Measurements from ENCODE around the gene RPS14.

RPS14 gene

DNA sequence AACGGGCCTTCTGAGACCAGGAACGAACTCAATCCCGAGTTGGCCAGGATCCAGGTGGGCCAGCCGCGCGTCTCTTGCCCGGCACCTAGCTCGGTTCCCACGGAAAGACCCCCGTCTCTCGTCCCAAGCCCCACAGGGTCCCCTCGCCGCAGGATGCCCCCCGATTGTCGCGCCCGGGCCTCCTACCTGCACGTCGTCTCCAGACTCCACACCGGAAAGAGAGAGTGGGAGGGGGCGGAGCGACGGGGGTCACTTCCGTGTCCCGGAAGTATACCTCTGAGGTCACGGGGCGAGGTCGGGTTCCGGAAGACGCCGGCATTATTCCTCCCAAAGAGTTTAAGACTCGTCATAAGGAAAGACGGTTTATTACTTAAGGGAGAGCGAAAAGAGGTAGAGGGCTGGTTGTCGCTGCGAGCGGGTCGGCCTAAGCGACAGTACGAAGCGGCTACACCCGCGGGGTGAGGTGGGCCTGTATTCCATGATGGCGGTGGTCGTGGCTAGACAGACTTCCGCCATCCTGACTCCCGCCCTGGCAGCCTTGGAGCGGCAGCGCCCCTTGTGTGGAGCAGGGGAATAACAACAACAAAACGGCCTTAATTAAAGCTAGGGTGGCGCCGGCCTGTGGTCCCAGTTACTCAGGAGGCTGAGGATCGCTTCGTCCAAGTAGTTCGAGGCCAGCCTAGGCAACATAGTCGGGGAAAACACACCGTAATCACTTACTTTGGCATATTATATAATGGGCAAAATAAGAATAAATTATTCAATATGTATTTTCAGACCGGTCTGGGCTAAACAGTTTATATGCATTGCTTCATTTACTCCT lies at the start of gene RPS14:
Gene RPS14 (minus strand): TSS at position 223 of the 823 bp plus-strand sequence. CDS start 2,006 bp downstream, outside the sequence.
- peak; percentile 92 to 93 for DNase-seq

DNA sequence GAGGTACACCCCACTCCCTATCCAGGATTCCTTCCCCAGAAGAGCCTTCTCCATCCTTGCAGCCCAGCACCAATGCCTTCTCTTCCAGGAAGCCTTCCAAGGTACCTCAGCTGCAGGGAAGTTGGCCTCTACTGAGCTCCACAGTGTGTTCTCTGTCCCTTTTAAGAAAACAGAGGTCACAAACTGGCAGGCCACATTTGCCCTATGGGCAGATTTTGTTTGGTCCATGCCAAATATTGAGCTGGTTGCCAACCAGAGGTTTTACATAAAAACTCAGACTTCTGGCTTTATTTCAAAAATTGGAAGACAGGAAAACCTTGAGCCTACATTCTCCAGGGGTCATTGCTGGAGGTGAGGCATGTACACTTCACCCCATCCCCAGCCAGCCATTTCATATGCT lies 49.4 kb upstream of the RPS14 start:
- no peak for DNase-seq

DNA sequence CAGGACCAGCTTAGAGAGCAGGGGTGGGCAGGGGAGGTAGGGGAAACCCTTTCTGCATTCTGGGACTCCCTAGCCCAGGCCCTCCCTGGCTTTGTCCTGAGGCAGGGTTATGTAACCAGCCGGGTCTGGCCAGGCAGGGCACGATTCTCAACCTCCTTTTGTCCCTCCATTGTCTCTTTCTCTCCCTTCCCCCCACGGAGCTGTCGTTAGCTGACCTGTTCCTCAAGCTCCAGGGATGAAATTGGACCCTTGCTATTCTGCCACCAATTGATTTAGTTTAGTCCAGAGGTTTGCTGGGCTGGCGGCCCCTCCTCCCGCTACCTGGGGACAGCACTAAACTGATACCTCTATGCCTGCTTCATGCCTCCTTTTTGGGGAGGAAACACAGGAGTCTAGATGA lies 49.0 kb upstream of the RPS14 start:
- no peak for DNase-seq

GRCh38 chr5:150497989-150498317 lies 48.4 kb upstream of the RPS14 start:
- no peak for DNase-seq

GRCh38 chr5:150497274-150497988 lies 47.9 kb upstream of the RPS14 start:
- no peak for DNase-seq

DNA sequence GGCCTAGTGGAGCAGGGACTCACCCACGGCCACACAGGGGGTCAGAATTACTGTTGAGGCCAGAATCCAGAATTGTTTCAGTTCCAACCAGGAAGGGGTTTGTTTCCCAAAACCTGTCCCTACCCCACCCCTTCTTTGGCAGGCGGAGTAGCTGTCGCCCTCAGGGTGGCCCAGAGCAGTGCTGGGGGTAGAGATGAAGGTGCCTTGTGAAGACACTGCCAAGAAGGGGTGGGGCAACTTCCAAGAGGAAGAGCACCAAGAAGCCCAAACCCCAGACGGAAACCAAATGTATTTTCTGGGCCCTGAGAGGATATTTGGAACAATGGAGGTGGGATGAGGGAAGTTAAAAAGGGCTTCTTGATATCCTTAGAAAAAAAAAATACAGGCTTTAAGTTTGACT lies 47.0 kb upstream of the RPS14 start:
- no peak for DNase-seq

DNA sequence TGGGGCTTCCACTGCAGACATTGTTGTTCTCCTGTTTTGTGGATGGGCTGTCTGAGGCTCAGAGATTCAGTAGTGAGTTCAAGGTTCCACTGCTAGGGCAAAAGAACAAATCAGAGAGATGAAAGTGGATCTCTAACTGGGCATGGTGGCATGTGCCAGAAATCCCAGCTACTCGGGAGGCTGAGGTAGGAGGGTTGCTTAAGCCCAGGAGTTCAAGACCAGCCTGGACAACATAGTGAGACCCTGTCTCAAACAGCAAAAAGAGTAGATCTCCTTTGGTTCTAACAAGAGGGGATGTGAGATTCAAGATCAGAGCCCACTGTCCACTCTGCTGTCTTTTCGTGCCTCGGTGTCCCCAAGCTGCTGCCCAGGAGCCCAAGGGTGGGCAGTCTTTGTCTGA lies 46.6 kb upstream of the RPS14 start:
- no peak for DNase-seq

- no peak for DNase-seq
These were observed 43.1 kb upstream of the RPS14 start for GRCh38 chr5:150492621-150493020.

GRCh38 chr5:150491876-150492275 lies 42.3 kb upstream of the RPS14 start:
- no peak for DNase-seq

DNA sequence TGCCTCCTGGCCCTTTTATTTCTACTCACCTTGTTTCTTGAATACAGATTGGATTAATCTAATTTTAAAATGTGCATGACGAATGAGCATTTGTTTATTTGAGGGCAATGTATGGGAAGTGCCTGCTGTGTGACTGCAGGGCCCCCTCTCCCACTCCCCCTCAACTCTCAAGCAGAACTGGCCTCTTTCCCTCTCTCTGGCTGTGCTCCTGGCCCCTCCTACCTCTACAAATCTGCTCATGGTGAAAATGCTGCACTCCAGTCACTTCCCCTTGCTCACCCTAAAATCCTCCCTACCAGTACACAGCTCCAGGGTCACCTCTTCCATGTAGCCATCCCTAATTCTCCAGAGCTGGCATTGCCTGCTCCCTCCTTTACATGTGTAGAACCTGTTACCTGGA lies 41.2 kb upstream of the RPS14 start:
- DNase-seq = no peak

GRCh38 chr5:150490296-150490669 lies 40.7 kb upstream of the RPS14 start:
- DNase-seq = no peak

DNA sequence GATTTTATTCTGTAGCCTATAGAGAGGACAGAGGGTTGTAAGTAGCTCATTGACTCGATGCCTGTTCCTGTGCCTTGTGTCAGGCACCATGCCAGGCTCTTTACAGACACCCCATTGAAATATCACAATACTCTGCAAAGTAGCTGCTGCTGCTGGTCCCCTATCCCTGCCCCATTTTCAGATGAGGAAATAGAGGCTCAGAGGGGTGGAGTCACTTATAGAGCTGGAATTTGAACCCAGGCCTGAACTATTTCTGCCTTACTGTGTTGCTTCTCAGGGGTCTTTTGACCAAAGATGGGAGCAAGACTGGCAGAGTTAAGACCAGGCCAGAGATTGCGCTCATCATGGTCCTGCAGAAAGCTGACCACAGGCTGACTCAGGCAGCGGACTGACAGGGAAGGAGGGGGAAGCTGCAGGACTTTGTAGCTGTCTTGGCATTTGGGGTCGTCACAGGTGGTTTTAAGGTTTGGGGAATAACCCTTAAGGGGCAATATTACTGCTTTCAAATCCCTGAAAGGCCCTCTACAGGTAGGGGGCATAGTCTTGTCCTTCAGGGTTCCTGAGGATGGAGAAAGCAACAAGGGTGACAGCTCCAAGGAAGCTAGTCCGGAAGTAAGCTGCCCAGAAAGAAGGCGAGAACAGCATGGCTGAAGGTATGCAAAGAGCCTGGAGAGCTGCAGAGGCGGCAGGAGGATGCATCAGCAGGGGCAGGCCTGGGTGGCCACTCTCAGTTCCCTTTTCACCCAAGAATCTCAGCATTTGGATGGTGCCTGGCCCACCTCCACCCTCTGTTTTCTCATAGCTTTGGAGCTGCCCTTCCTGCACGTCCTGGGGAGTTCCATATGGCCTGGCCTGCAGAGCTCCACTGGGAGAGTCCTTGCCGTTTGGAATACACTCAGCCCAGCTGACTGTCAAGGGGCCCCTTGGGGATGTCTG lies 40.1 kb upstream of the RPS14 start:
- no peak for DNase-seq

DNA sequence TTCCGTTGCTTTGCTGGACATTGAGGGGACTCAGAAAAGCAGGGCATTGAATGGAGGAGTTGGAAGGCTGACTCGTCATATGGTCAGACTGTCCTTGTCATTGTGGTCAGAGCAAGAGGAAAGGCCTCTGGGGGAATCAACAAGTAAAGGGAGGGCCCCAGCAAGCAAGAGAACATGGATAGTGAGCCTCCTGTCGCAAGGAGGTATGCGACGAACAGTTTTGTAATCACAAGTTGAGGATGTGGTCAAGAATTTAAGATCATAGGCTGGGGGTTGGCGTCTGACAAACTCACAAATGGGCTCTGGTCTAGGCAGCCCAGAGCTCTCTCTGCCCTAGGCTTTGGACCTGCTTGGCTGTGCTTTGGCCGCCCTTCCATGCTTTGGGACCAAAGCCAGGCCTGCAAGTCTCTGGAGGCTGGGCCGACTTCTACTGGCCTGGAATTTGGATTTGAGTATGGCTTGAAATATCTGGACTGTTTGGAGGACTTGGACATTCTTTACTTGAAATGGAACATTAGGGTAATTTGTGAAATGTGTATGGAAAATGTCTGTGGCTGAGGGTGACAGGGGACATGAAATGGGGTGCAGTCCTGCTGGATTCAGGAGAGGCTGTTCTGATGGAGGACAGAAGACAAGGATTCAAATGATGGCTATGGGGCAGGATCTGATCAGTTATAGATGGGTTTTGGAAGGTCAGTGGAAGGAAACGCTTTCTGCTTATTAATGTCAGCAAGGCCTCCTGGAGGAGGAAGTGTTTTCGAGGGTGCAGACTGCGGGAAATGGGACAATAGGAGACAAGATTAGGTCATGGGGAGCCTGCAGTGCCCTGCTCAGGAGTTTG lies 39.2 kb upstream of the RPS14 start:
- DNase-seq = no peak

DNA sequence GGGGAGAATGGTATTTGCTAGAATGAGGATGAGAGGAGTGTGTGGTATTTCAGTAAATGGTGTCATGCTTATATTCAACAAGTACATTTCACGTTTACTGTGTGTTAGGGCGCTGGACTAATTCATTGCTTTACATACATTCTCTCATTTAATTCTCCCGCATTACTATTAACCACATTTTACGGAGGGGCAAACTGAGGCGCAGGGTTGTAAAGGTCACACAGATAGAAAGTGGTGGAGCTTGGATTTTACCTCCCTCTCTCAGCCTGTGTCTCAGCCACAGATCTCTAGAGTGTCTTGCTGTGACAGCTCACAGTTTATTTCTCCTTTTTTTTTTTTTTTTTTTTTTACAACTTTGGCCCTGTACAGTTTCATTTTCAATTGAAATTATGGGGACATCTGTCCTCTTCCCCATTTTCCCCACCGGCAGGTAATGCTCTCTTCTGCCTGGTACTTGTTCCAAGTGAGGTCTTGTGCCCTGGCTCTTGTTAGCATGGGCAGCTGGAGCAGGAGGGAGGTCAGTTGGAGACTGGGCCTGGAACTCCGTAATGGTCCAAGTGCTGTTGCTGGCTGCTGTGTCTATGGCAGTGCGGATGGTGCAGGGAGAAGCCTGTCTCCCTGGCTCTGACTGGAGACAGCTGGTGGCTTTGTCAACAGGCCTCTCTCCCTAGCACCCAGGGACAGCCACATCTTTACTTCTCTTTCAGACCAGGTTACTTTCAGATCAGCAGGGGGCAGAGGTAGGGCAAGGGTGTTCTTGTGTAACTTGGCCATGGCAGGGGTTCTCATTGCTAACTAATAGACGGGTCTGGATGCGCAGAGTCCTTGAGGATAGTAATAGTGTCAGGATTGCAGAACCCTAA lies 37.9 kb upstream of the RPS14 start:
- DNase-seq = no peak

GRCh38 chr5:150486402-150487198 lies 37.1 kb upstream of the RPS14 start:
- peak; percentile 23 to 53 for DNase-seq

- peak; percentile 6 to 42 for DNase-seq
These were observed 36.3 kb upstream of the RPS14 start for GRCh38 chr5:150485693-150486401.

DNA sequence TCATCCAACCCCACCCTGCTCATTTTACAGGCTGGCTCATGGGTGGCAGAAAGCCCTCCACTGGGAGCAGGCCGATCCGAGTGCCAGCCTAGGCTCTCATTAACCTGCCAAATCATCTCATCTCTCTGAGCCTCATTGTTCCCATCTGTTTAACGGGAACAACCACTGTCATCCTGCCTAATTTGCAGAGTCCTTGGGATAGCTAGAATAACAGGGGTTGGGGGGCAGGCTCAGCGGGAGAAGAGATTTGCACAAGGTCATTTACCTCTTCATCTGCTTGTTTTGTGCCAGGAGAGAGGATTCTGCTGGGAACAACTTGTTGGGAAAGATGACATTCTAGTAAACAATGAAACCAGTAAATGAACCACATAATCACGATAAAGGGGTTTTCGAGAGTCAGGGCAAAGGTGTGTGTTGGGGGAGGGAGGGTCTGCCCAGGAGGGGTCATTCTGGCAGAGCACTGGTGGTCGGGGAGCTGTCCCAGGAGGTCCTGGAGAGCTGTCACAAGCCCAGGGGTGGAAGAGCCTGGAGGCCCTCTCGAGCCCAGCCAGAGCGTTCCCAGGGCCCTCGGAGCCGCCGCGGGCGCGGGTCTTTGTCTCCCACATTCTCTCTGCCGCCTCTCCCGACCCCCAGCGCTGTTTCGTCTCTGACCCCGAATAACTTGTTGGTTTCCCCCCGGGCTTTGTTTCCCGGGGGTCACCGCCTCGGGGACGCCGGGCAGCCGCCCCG lies 35.6 kb upstream of the RPS14 start:
- no peak for DNase-seq

DNA sequence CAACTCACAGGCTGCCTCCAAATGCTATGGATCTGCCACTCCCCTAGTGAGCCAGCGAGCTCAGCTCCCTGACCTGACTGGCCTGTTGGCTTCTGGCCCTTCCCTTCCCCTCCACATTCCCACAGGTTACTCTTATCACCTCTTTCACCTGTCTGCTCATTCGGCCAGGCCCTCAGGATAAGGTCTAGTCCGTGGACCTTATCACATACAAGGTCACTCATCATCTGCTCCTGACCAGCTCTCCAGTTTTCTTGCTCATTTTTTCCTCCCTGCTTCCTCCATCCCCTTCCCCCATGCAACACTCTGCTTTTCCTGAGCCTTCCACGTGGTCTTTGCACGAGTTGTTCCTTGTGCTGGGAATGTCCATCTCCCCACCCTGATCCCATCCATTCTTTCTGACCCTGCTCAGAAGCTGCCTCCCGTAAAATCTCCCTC lies 32.5 kb upstream of the RPS14 start:
- DNase-seq = no peak

DNA sequence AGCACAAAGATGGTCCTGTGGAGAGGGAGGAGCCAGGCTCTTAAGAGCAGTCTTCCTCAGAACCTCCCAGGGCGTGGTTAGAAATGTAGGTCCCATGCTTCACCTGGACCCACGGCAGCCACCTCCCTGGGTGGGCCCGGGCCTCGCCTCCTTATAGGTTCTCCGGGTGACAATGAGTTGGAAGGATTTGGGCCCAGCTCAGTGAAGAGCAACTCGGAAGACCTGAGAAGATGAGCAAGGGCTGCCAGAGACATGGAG lies 32.1 kb upstream of the RPS14 start:
- DNase-seq = no peak

Measured in stimulated activated CD4-positive, alpha-beta T cell treated with anti-CD3 and anti-CD28 coated beads, Interleukin-4, amount 100 ng/mL, for 4 hours (primary cell).